HepG2 (cell line): ENCODE measurements around the gene MYO1C. TPM values are rescaled to one million over a fixed set of nuclear protein-coding genes. Genes with fewer than 3 reads are reported as not detected.

Experiments
- AKAP8 ChIP-seq: sonication (generic); formaldehyde crosslinking; IDR thresholded peaks from 2 replicates; pipeline ENCODE4 v1.5.1; 2020; ENCODE audit warnings: mild to moderate bottlenecking, missing genetic modification reagents
- ELF1 ChIP-seq: sonication (generic); formaldehyde crosslinking; IDR thresholded peaks from 2 replicates; pipeline ENCODE4 v1.4.0; 2020; ENCODE audit warnings: missing genetic modification reagents
- NR2F6 ChIP-seq, 2 experiments: IDR thresholded peaks; 2 replicates each; pipeline ENCODE4 v1.6.1; 2016; ENCODE audit warnings: antibody characterized with exemption in 1 of 2, mild to moderate bottlenecking in 1 of 2
- PATZ1 ChIP-seq: sonication (generic); formaldehyde crosslinking; IDR thresholded peaks from 2 replicates; pipeline ENCODE4 v1.4.0; 2020; ENCODE audit warnings: missing genetic modification reagents
- RBFOX2 ChIP-seq: fragments of 200-400 bp; formaldehyde crosslinking; IDR thresholded peaks from 2 replicates; pipeline ENCODE4 v1.6.1; 2017; ENCODE audit warnings: low read depth, mild to moderate bottlenecking, low read length
- SAFB2 ChIP-seq: sonication (generic); formaldehyde crosslinking; IDR thresholded peaks from 2 replicates; pipeline ENCODE4 v1.5.1; 2020; ENCODE audit warnings: missing genetic modification reagents, low read depth, mild to moderate bottlenecking, borderline replicate concordance
- SAP130 ChIP-seq: IDR thresholded peaks from 2 replicates; pipeline ENCODE4 v1.6.1; 2016; ENCODE audit warnings: low read depth
- SPEN ChIP-seq: sonication (generic); formaldehyde crosslinking; IDR thresholded peaks from 2 replicates; pipeline ENCODE4 v1.5.1; 2020; ENCODE audit warnings: low read depth, mild to moderate bottlenecking, missing genetic modification reagents
- YY1 ChIP-seq: IDR thresholded peaks from 2 replicates; pipeline ENCODE4 v1.6.1; 2011; ENCODE audit warnings: low read length, low read depth, moderate library complexity, mild to moderate bottlenecking; ENCODE audit not compliant: insufficient read depth, insufficient replicate concordance
- ZGPAT ChIP-seq: IDR thresholded peaks from 2 replicates; pipeline ENCODE4 v1.6.1; 2016; ENCODE audit warnings: mild to moderate bottlenecking
- ZNF3 ChIP-seq: IDR thresholded peaks from 2 replicates; pipeline ENCODE4 v1.7.0; 2017; ENCODE audit warnings: inconsistent platforms
- ZNF549 ChIP-seq: sonication (generic); formaldehyde crosslinking; IDR thresholded peaks from 2 replicates; pipeline ENCODE4 v1.5.0; 2020; ENCODE audit warnings: missing genetic modification reagents
- ZNF615 ChIP-seq: sonication (generic); formaldehyde crosslinking; IDR thresholded peaks from 2 replicates; pipeline ENCODE4 v1.5.0; 2020; ENCODE audit warnings: mild to moderate bottlenecking, missing genetic modification reagents, borderline replicate concordance
- ZNF652 ChIP-seq: IDR thresholded peaks from 2 replicates; pipeline ENCODE4 v1.6.1; 2016; ENCODE audit warnings: low read depth, borderline replicate concordance
- polyA plus RNA-seq, 8 experiments: library from polyadenylated mRNA; depleted of rRNA in 3 of 8; stranded (reverse) in 7 of 8; unstranded in 1 of 8; fragments of >200 nt; fragmentation: Illumina TruSeq in 4 of 8; extraction: Trizol in 4 of 8; gene quantifications; 2 replicates each; pipeline versions ENCODE4 v1.2.1 to v1.2.3, GENCODE V29; 2011 to 2016; ENCODE audit warnings: low read depth in 4 of 8, missing spikeins in 1 of 8, mixed read lengths in 1 of 8; ENCODE audit not compliant: insufficient read depth in 1 of 8
- total RNA-seq, 5 experiments: library from RNA; depleted of rRNA; stranded (reverse); fragments of >200 nt; fragmentation: Illumina TruSeq; extraction: Trizol; gene quantifications; 2 replicates each; pipeline ENCODE4 v1.2.3, GENCODE V29; 2016; ENCODE audit warnings: low read depth in 1 of 5
- TF ChIP-seq, protein P1 (sequence below), 2 experiments: IDR thresholded peaks; 2 replicates each; pipeline ENCODE4 v1.6.1; 2011 to 2012; ENCODE audit warnings: low read length in 2 of 2, borderline replicate concordance in 1 of 2, low read depth in 1 of 2, mild to moderate bottlenecking in 1 of 2, moderate library complexity in 1 of 2
- TF ChIP-seq, protein P2 (sequence below): sonication (generic); formaldehyde crosslinking; IDR thresholded peaks from 2 replicates; pipeline ENCODE4 v1.5.0; 2020; ENCODE audit warnings: mild to moderate bottlenecking, missing genetic modification reagents, borderline replicate concordance

Gene MYO1C
- total and polyA plus RNA-seq, 2 of the 13 experiments (the other 11 are each of a cell fraction or from before 2014, with no cell fraction given), result 22.7 to 40.8 TPM

GRCh38 chr17:1485423-1486376, 6.8 kb downstream of the MYO1C start (continued):
- TF ChIP-seq, protein P1, sequence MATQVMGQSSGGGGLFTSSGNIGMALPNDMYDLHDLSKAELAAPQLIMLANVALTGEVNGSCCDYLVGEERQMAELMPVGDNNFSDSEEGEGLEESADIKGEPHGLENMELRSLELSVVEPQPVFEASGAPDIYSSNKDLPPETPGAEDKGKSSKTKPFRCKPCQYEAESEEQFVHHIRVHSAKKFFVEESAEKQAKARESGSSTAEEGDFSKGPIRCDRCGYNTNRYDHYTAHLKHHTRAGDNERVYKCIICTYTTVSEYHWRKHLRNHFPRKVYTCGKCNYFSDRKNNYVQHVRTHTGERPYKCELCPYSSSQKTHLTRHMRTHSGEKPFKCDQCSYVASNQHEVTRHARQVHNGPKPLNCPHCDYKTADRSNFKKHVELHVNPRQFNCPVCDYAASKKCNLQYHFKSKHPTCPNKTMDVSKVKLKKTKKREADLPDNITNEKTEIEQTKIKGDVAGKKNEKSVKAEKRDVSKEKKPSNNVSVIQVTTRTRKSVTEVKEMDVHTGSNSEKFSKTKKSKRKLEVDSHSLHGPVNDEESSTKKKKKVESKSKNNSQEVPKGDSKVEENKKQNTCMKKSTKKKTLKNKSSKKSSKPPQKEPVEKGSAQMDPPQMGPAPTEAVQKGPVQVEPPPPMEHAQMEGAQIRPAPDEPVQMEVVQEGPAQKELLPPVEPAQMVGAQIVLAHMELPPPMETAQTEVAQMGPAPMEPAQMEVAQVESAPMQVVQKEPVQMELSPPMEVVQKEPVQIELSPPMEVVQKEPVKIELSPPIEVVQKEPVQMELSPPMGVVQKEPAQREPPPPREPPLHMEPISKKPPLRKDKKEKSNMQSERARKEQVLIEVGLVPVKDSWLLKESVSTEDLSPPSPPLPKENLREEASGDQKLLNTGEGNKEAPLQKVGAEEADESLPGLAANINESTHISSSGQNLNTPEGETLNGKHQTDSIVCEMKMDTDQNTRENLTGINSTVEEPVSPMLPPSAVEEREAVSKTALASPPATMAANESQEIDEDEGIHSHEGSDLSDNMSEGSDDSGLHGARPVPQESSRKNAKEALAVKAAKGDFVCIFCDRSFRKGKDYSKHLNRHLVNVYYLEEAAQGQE (IDR thresholded peaks at IDR 0.05; ENCODE audit: borderline replicate concordance in 1 of 2, low read depth in 1 of 2, low read length in 2 of 2), result no peak
- TF ChIP-seq ZGPAT (CRISPR knock-in tag), result peak; percentile 16; the same call in 1 of the 2 replicates
- TF ChIP-seq RBFOX2, result peak; percentile 61
- peak; percentile 10; the same call in 1 of the 2 replicates for TF ChIP-seq PATZ1 (CRISPR knock-in tag)
- TF ChIP-seq ZNF549, result no peak
- peak; percentile 52; the same call in 1 of the 2 replicates for TF ChIP-seq SAP130
- TF ChIP-seq YY1, result peak; percentile 22
- TF ChIP-seq ZNF3 (CRISPR knock-in tag), result no peak
- TF ChIP-seq ELF1 (CRISPR knock-in tag), result peak; percentile 72
- TF ChIP-seq, protein P2, sequence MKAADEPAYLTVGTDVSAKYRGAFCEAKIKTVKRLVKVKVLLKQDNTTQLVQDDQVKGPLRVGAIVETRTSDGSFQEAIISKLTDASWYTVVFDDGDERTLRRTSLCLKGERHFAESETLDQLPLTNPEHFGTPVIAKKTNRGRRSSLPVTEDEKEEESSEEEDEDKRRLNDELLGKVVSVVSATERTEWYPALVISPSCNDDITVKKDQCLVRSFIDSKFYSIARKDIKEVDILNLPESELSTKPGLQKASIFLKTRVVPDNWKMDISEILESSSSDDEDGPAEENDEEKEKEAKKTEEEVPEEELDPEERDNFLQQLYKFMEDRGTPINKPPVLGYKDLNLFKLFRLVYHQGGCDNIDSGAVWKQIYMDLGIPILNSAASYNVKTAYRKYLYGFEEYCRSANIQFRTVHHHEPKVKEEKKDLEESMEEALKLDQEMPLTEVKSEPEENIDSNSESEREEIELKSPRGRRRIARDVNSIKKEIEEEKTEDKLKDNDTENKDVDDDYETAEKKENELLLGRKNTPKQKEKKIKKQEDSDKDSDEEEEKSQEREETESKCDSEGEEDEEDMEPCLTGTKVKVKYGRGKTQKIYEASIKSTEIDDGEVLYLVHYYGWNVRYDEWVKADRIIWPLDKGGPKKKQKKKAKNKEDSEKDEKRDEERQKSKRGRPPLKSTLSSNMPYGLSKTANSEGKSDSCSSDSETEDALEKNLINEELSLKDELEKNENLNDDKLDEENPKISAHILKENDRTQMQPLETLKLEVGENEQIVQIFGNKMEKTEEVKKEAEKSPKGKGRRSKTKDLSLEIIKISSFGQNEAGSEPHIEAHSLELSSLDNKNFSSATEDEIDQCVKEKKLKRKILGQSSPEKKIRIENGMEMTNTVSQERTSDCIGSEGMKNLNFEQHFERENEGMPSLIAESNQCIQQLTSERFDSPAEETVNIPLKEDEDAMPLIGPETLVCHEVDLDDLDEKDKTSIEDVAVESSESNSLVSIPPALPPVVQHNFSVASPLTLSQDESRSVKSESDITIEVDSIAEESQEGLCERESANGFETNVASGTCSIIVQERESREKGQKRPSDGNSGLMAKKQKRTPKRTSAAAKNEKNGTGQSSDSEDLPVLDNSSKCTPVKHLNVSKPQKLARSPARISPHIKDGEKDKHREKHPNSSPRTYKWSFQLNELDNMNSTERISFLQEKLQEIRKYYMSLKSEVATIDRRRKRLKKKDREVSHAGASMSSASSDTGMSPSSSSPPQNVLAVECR, result peak; percentile 11; the same call in 1 of the 2 replicates
- TF ChIP-seq NR2F6 (IDR thresholded peaks at IDR 0.05), result no peak
- 0 out of 2 replicates have a peak, but pooled peaks have one; percentile 12 for TF ChIP-seq NR2F6 (CRISPR knock-in tag; IDR thresholded peaks at IDR 0.05)
- TF ChIP-seq ZNF615 (CRISPR knock-in tag), result no peak
- peak; percentile 59; the same call in 1 of the 2 replicates for TF ChIP-seq SAFB2 (CRISPR knock-in tag)
- TF ChIP-seq AKAP8 (CRISPR knock-in tag), result peak; percentile 84
- peak; percentile 48; the same call in 1 of the 2 replicates for TF ChIP-seq SPEN (CRISPR knock-in tag)
- no peak for TF ChIP-seq ZNF652
